ENCODE results near the gene JOSD2. TPM values are rescaled to one million over a fixed set of nuclear protein-coding genes. Genes with fewer than 3 reads are reported as not detected.

The JOSD2 gene
- total and polyA plus RNA-seq, 2 donors (not counting 3 experiments of a cell fraction or from before 2014, with no cell fraction given): 37.4 to 62.8 TPM

- Histone ChIP-seq H3K27ac (ENCODE audit: insufficient read depth, low read depth, low read length) (no peak overlapping the region), H3K79me2 (ENCODE audit: control insufficient read depth, insufficient read depth, low read length) (peaks cover 7% of the 10 kb centered on the region), H4K20me1 (replicated peaks; ENCODE audit: control insufficient read depth, extremely low read depth, insufficient read depth, low read length) (no peaks in the 10 kb centered on the region), H3K36me3 (ENCODE audit: control insufficient read depth in 2 of 2, extremely low read depth in 1 of 2, insufficient read depth in 2 of 2, low read length in 2 of 2) (peaks cover 0 to 26% of the 10 kb centered on the region in 2 experiments), H3K9me1 (replicated peaks; ENCODE audit: control insufficient read depth, extremely low read depth, insufficient read depth, low read length) (no peaks in the 10 kb centered on the region), H3K9ac (replicated peaks; ENCODE audit: extremely low read depth, insufficient read depth, low read length) (no peak overlapping the region), H3K4me1 (ENCODE audit: control insufficient read depth, extremely low read depth, insufficient read depth, low read length) (peaks cover 7% of the 10 kb centered on the region), H3K4me2 (ENCODE audit: insufficient read depth, low read length) (no peak overlapping the region), H3K27me3 (ENCODE audit: control insufficient read depth in 2 of 2, insufficient read depth in 2 of 2, low read length in 2 of 2) (no peaks in the 10 kb centered on the region), H3K4me3 (replicated peaks in 1 of 3; ENCODE audit: insufficient read depth in 1 of 3, low read depth in 1 of 3, low read length in 3 of 3) (no peak overlapping the region), H3K9me3 (replicated peaks; ENCODE audit: control insufficient read depth, insufficient read depth, low read length) (no peaks in the 10 kb centered on the region), H2AFZ (ENCODE audit: low read depth, low read length) (no peak overlapping the region)
- ChIA-PET CTCF (interaction anchor here (1.0 to 1.6 kb wide), 4 partner anchors 9 to 225 kb away, joined by 3 to 7 read pairs (median 5); no protein-coding TSS in a partner anchor), POLR2A (no interaction called here)
- no TSS peak for BruUV-seq (replicated peaks)
- DNase-seq (ENCODE audit: low read depth, low spot score) (no peak), FAIRE-seq (no peak)
- intact Hi-C loops (cut with micrococcal nuclease) (loop anchor here (2.0 kb wide), 1 partner anchor 17 kb away; no protein-coding TSS in a partner anchor), dilution Hi-C loops (cut with MboI; ENCODE audit: extremely low pct_ligation_motif_present, low sequenced_read_pairs) (no loop called here)
- no peak for TF ChIP-seq POLR2A (IDR thresholded peaks at IDR 0.05; ENCODE audit: low read depth, low read length)
- no peak for TF ChIP-seq GATA2 (IDR thresholded peaks at IDR 0.05; ENCODE audit: insufficient read depth, insufficient read length, low read depth, low read length)
- no peak for TF ChIP-seq CTCF (IDR thresholded peaks at IDR 0.05; ENCODE audit: extremely low read depth in 1 of 2, insufficient read depth in 1 of 2, low read depth in 1 of 2, low read length in 2 of 2)
- no peak for TF ChIP-seq MAX (IDR thresholded peaks at IDR 0.05; ENCODE audit: insufficient read depth, insufficient read length)
- TF ChIP-seq EZH2 (IDR thresholded peaks at IDR 0.05; ENCODE audit: borderline replicate concordance, low read depth, low read length, severe bottlenecking): no peak
- TF ChIP-seq POLR2AphosphoS5 (IDR thresholded peaks at IDR 0.05; ENCODE audit: insufficient read depth, low read depth, low read length): no peak
- TF ChIP-seq MYC (IDR thresholded peaks at IDR 0.05; ENCODE audit: low read depth, low read length): no peak
- TF ChIP-seq JUN (IDR thresholded peaks at IDR 0.05; ENCODE audit: borderline replicate concordance, insufficient read depth, insufficient read length, low read depth): no peak
- TF ChIP-seq FOS (IDR thresholded peaks at IDR 0.05; ENCODE audit: borderline replicate concordance, insufficient read depth, low read length): no peak
These were observed 33.1 kb downstream of the JOSD2 start for GRCh38 chr19:50477751-50478515.

Measured in endothelial cell of umbilical vein (primary cell).